ENCODE results near the gene LRRN4CL. TPM values are rescaled to one million over a fixed set of nuclear protein-coding genes. Genes with fewer than 3 reads are reported as not detected.
"Not testable (repeated sequence)": the region's sequence is repeated elsewhere in the genome, so short reads cannot be mapped to it uniquely, and the experiment has no call there.

Gene LRRN4CL
- total RNA-seq, 1 donor = 39.0 TPM

DNA sequence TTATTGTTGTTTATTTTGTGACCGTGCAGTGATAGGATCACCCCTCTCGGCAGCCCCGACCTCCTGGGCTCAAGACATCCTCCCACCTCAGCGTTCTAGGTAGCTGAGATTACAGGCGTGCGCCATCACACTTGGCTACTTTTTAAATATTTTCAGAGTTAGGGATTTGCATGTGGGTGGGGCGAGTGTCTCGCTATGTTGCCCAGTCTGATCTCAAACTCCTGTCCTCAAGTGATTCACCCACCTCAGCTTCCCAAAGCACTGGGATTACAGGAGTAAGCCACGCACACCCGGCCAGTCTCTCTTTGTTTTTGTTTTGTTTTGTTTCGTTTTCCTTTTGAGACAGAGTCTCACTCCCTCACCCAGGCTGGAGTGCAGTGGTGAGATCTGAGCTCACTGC, 35.0 kb downstream of the LRRN4CL start:
- TF ChIP-seq, protein P1, sequence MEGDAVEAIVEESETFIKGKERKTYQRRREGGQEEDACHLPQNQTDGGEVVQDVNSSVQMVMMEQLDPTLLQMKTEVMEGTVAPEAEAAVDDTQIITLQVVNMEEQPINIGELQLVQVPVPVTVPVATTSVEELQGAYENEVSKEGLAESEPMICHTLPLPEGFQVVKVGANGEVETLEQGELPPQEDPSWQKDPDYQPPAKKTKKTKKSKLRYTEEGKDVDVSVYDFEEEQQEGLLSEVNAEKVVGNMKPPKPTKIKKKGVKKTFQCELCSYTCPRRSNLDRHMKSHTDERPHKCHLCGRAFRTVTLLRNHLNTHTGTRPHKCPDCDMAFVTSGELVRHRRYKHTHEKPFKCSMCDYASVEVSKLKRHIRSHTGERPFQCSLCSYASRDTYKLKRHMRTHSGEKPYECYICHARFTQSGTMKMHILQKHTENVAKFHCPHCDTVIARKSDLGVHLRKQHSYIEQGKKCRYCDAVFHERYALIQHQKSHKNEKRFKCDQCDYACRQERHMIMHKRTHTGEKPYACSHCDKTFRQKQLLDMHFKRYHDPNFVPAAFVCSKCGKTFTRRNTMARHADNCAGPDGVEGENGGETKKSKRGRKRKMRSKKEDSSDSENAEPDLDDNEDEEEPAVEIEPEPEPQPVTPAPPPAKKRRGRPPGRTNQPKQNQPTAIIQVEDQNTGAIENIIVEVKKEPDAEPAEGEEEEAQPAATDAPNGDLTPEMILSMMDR (IDR thresholded peaks at IDR 0.05; ENCODE audit: insufficient read depth, low read length) = no peak
- DNase-seq (ENCODE audit: low read depth) = no peak
- no peak overlapping the region for H3K4me3 ChIP-seq (ENCODE audit: low read depth, low read length)

DNA sequence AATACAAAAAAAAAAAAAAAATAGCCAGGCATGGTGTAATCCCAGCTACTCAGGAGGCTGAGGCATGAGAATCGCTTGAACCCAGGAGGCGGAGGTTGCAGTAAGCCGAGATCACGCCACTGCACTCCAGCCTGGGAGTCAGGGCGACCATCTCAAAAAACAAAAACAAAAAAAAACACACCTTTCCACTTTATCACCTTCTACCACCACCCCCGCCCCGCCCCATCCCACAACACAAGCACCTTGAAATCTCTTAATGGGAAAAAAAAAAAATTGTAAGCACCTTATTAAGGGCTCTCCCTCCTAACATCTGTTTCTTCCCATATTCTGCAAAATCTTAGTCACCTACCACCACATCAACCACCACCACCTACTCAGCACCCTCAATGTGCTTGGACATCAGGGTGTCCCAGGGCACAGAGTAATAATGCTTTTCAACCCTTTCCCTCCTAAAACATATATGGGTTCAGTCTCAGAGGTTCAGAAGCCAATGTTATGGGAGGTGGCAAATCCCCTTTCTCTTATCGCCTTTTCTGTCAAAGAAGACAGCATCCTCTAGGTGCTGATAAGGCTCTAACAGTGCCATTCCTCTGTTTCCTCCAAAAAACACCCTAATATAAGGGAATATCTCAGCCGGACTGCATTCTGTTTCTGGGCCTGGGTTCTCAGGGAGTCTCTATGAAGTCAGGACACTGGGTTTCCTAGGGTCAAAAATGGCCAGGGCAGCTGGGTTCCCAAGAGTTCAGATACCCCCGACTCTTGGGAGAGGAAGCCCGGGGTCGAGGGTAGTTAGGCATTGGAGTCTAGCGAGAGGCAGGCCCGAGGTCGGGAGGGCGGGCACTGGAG, 36.9 kb downstream of the LRRN4CL start:
- H3K4me3 ChIP-seq (ENCODE audit: low read depth, low read length) = peak overlapping the region; percentile 92
- no peak for DNase-seq (ENCODE audit: low read depth)
- TF ChIP-seq, protein P1 (IDR thresholded peaks at IDR 0.05; ENCODE audit: insufficient read depth, low read length) = no peak

DNA sequence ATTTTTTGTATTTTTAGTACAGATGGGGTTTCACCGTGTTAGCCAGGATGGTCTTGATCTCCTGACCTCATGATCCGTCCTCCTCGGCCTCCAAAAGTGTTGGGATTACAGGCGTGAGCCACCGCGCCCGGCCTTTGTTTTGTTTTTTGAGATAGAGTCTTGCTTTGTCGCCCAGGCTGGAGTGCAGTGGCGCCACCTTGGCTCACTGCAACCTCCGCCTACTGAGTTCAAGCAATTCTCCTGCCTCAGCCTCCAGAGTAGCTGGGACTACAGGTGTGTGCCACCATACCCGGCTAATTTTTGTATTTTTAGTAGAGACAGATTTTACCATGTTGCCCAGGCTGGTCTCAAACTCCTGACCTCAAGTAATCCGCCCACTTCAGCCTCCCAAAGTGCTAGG, 39.0 kb downstream of the LRRN4CL start:
- DNase-seq (ENCODE audit: low read depth); H3K4me3 ChIP-seq (ENCODE audit: low read depth, low read length): not testable (repeated sequence)

- TF ChIP-seq, protein P1 (IDR thresholded peaks at IDR 0.05; ENCODE audit: insufficient read depth, low read length) = no peak
- no peak overlapping the region for H3K4me3 ChIP-seq (ENCODE audit: low read depth, low read length)
- DNase-seq (ENCODE audit: low read depth) = no peak
Measured at GRCh38 chr11:62649486-62649885, 39.8 kb downstream of the LRRN4CL start.

- no peak for DNase-seq (ENCODE audit: low read depth)
- TF ChIP-seq, protein P1 (IDR thresholded peaks at IDR 0.05; ENCODE audit: insufficient read depth, low read length) = no peak
- no peak overlapping the region for H3K4me3 ChIP-seq (ENCODE audit: low read depth, low read length)
Measured at GRCh38 chr11:62648967-62649364, 40.4 kb downstream of the LRRN4CL start.

- TF ChIP-seq, protein P1 (IDR thresholded peaks at IDR 0.05; ENCODE audit: insufficient read depth, low read length) = no peak
- no peak for DNase-seq (ENCODE audit: low read depth)
Measured at GRCh38 chr11:62648185-62648966, 41.0 kb downstream of the LRRN4CL start.

GRCh38 chr11:62647609-62648005, 41.7 kb downstream of the LRRN4CL start:
- no peak overlapping the region for H3K4me3 ChIP-seq (ENCODE audit: low read depth, low read length)
- TF ChIP-seq, protein P1 (IDR thresholded peaks at IDR 0.05; ENCODE audit: insufficient read depth, low read length) = no peak
- DNase-seq (ENCODE audit: low read depth) = no peak

More at GRCh38 chr11:62648185-62648966, 41.0 kb downstream of the LRRN4CL start:
- no peak overlapping the region for H3K4me3 ChIP-seq (ENCODE audit: low read depth, low read length)

All from fibroblast of the aortic adventitia (primary cell).